GM23248 (cell line): ENCODE results near the gene CUL1.

ENCODE experiments used
- EZH2 ChIP-seq: fragments of 200-600 bp; sonication (generic); IDR thresholded peaks from 2 replicates; pipeline ENCODE4 v1.6.1; 2018; ENCODE audit warnings: antibody characterized with exemption, mild to moderate bottlenecking; ENCODE audit not compliant: insufficient read depth, poor library complexity, severe bottlenecking
- EZH2phosphoT487 ChIP-seq: fragments of 200-600 bp; sonication (generic); IDR thresholded peaks from 2 replicates; pipeline ENCODE4 v1.6.1; 2018; ENCODE audit warnings: antibody characterized with exemption, moderate library complexity, mild to moderate bottlenecking, low read depth; ENCODE audit not compliant: insufficient read depth

GRCh38 chr7:148702876-148703670 is 4.4 kb downstream of the CUL1 start:
- no peak for TF ChIP-seq EZH2phosphoT487
- TF ChIP-seq EZH2 = no peak
